CD4-positive, alpha-beta T cell treated with Interleukin-12 subunit alpha and Interleukin-12 subunit beta, for 1 hour (primary cell): Measurements from ENCODE around the gene DHCR24.
"Not testable (repeated sequence)": the region's sequence is repeated elsewhere in the genome, so short reads cannot be mapped to it uniquely, and the experiment has no call there.

Experiments
- DNase-seq: peaks from one replicate; pipeline ENCODE4 v3.0.0-alpha.2; 2020

The DHCR24 gene, protein sequence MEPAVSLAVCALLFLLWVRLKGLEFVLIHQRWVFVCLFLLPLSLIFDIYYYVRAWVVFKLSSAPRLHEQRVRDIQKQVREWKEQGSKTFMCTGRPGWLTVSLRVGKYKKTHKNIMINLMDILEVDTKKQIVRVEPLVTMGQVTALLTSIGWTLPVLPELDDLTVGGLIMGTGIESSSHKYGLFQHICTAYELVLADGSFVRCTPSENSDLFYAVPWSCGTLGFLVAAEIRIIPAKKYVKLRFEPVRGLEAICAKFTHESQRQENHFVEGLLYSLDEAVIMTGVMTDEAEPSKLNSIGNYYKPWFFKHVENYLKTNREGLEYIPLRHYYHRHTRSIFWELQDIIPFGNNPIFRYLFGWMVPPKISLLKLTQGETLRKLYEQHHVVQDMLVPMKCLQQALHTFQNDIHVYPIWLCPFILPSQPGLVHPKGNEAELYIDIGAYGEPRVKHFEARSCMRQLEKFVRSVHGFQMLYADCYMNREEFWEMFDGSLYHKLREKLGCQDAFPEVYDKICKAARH

DNA sequence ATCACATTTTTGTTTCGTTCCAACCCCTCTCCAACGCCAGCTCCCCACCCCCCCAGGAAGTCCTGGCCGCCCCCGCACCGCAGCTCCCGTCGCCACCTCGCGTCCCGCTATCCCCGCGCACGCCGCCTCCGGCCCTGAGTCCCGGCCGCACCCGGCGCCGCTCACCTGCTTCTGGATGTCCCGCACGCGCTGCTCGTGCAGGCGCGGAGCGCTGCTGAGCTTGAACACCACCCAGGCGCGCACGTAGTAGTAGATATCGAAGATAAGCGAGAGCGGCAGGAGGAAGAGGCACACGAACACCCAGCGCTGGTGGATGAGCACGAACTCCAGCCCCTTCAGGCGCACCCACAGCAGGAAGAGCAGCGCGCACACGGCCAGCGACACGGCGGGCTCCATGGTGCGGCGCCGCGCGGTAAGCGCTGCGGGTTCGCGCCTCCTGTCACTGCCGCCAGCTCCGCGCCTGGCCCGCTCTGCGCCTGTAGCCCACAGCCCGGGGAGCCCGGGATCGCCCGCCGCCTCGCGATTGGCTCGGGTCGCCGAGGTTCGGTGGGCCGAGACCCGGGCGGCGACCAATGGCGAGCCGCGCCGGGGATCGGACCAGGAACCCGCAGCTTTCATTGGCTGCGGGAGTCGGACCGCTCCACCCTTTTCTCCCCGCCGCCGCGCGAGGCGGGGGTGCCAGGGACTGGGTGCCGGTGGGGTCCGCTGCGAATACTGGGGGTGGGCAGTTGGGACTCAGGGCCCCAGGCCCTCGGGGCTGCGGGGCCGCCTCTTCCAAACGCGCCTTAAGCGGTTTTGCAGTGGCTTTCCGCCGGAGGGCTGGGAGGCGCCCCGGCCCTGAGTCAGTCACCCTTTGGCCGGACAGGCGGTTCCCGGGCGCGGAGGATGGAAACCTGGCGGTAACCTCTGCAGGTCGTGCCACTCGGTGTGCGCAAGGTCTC is at the start of gene DHCR24:
Gene DHCR24 (minus strand): TSS at position 472 of the 941 bp plus-strand sequence. CDS start 76 bp downstream, at position 396.
- DNase-seq: peak; percentile 76

DNA sequence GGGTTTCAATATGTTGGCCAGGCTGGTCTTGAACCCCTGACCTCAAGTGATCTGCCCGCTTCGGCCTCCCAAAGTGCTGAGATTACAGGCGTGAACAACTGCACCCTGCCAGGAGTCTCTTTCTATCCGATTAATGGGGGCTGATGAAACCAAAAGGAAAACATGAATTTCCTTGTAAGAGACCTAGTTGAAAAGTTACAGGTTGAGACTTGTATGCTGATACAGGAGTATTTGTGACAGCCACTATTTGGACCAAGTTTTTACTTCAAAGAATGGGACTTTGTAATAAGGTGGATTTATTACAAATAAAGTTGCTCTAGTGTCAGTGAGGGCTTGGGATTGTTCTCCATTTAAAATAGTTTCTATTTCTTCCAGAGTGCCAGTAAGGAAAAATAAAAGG is 49.8 kb upstream of the DHCR24 start:
- DNase-seq: no peak

DNA sequence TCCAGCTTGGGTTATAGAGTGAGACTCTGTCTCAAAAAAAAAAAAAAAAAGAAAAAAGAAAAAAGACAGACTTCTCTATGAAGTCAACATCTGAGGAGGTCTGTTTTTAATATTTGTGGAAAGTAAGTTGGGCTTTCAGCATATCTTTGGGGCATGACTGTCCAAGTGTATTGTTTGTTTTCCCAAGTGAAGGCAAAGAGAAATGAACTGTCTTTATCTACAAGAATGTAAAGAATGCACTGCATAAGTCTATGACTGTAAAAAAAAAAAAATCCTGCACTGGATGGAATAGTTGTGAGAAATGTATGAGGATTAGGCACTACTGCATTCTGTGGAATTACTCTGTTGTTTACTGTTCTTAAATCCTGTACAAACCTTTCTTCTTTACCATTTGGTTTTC is 47.9 kb upstream of the DHCR24 start:
- DNase-seq: no peak

DNA sequence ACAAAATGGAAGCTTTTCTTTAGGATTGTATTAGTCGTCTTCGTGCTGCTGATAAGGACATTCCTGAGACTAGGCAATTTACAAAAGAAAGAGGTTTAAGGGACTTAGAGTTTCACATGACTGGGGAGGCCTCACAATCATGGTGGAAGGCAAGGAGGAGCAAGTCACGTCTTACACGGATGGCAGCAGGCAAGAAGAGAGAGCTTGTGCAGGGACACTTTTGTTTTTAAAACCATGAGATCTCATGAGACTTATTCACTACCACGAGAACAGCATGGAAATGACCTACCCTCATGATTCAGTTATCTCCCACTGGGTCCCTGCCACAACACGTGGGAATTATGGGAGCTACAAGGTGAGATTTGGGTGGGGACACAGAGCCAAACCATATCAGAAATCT is 47.1 kb upstream of the DHCR24 start:
- not testable (repeated sequence) for DNase-seq

DNA sequence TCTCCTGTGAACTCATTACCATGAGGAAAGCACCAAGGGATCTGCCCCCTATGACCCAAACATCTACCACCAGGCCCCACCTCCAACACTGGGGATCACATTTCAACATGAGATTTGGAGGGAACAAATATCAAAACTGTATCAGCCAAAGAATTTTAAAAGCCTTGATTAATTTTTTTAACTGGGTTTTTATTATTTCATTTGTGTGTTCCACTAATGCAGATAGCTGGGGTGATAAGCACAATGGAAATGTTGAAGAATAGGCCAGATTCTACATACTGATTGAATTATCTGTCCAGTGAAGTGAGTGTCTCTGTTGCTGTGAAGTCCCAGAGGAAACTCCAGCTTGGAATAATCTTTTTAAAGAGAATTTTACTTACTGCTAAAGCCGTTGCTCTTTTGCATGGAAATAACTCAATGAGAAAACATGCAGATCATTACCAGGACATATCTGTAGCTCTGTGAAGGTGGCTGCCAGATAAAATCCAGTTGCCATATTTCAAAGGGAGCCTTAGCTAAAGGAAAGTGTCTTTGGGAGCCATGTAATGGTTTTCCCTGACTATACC is 44.4 kb upstream of the DHCR24 start:
- no peak for DNase-seq

DNA sequence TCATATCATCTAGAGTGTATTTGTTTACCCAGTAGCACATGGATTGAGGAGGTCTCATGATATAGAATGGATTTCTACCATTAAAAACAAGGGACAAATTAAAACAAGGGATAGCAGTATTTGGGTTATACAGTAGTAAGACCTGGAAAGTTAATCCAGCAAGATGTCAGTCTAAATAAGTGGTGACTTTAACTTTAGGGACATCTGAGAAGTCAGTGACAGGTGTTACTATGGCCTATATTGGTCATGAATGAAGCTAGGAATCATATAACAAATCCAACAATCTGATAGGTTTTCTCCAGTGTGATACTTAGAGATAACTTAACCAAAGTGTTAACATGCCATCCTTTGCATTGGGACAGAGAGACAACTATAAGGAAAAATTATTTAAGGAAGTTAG is 42.7 kb upstream of the DHCR24 start:
- DNase-seq: no peak

- no peak for DNase-seq
Observed at GRCh38 chr1:54928327-54928726, 41.3 kb upstream of the DHCR24 start.

- no peak for DNase-seq
Observed at GRCh38 chr1:54927472-54928240, 40.7 kb upstream of the DHCR24 start.

DNA sequence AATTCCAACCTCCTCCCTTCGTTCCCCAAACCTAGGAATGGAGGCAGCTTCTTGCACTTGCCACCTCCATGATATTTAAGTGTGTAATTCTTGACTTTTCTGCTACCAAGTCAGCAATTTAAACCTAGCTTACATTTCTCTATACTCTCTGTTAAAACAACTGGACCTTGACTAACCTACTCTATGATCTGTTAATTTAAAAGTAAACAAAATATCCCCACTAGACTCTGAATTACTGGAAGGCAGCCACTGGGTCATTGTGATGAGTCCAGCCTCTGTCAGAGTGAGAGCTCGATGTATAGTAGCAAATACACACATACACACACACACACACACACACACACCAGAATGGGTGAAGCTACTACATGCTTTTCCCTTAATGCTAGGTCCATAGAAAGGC is 40.0 kb upstream of the DHCR24 start:
- no peak for DNase-seq

DNA sequence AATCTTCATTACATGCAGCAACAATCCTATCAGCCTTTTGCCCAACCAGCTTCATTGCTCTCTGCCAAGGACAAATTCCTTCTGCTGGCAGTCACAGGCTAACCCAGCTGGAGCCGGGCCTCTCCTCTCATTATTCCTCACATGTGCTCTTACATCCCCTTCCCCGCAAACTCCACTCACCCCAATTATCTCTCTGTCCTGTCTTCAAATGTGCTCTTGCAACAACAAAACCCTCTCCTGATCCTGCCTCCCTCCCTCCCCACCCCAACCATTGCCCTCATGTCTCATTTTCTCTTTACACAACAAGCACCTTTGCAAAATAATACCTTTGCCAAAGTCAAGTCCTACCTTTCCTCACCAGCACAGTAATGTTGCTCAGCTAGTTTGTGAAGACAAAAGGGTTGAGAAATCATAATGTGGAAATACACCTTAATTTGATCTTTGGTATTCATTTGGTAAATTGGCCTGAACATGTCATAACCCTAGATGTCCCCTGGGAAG is 36.0 kb upstream of the DHCR24 start:
- DNase-seq: no peak

- no peak for DNase-seq
Observed at GRCh38 chr1:54922040-54922761, 35.2 kb upstream of the DHCR24 start.

DNA sequence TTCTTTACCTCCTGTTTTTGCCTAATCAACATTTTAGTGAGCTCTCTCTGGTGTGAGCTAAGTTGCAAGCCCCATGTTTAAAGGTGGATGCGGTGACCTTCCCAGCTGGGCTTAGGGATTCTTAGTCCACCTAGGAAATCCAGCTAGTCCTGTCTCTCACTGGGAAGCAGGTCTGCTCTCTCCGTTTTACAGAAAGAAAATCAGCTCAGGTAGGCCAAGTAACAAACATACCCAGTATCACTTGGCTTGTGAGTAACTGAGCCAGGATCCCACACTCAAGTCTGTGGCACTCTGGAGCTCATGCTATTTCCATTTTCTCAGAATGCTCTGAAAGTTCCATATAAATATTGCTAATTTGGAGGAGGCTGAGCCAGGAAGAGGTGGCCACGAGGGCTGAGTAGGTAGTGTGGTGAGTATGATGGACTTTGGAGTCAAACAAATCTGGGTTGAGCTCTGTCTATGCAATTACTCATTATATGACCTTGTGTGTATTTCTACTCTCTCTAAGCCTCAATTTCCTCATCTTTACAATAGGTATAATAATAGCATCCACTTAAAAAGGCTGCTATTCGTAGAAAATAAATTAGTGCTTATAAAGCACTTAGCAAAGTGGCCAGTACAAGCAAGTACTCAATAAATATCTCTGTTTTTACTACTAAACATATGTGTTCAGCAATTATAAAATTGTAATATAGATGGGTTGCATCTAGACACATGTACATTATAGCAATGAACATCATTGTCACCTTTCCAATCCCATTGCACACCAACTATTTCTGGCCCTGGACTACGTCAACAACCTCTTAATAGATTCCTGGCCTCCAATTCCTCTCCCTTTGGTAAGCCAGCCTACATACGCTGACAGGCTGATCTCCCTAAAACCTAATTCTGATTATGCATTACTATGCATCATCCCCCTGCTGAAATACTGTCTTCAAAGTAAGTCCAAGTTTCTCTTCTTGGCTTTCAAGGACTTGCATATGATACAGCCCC is 32.7 kb upstream of the DHCR24 start:
- no peak for DNase-seq

GRCh38 chr1:54911076-54911475 is 24.1 kb upstream of the DHCR24 start:
- DNase-seq: not testable (repeated sequence)

- DNase-seq: no peak
Observed at GRCh38 chr1:54906586-54906985, 19.6 kb upstream of the DHCR24 start.

GRCh38 chr1:54904476-54905048 is 17.6 kb upstream of the DHCR24 start:
- DNase-seq: no peak

GRCh38 chr1:54894271-54894670 is 7.3 kb upstream of the DHCR24 start:
- no peak for DNase-seq

GRCh38 chr1:54892586-54892985 is 5.6 kb upstream of the DHCR24 start:
- DNase-seq: no peak

DNA sequence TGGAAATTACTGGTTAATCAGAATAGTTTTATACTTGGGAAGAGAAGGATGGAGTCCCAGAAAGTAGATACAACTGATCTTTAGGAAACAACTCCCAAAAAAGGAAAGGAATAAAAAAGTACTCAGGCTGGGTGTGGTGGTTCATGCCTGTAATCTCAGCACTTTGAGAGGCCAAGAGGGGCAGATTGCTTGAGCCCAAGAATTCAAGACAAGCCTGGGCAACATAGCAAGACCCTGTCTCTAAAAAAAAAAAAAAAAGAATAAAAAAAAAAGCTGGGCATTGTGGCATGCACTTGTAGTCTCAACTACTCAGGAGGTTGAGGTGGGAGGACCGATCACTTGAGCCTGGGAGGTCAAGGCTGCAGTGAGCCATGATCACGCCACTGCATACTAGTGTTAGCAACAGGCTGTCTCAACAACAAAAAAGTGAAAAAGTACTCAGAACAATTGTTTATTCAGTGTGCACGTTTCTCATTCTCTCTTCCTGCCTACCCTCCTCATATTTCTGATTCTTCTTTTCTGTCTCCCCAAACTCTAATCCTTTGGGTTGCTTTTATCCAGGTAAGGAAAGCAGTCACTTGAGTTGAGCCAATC is 2.2 kb upstream of the DHCR24 start:
- no peak for DNase-seq

DNA sequence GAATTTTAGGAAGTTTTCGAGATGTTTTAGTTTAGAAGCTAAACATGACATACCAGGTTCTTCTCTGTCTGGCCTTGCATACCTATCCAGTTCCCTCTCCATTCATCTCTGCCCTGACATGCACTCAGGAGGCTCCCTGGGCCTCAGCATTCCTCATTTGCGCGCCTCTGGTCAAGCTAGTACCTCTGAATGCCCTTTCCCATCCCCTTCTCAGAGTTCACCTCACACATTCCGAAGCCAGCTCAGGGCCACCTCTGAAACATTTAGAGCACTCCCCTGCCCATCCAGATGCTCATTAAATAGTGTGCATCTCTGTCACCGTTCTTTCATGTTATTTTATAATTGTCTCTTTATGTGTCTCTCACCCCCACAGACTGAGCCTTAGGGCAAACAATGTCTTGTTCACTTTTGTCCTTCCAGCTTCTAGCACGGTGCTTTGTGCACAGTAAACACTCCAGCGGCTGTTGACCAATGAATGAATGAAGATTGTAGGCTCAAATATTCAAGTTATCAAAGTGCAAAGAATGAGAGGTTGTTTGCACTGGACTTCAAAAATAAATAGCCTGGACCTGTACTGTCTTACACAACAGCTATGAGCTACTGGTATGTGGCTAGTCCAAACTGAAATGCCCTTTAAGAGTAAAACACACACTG is 1.2 kb upstream of the DHCR24 start:
- DNase-seq: no peak
